GM19397 (cell line): ENCODE data around the gene HERC3.
"Not testable (repeated sequence)": the region's sequence is repeated elsewhere in the genome, so short reads cannot be mapped to it uniquely, and the experiment has no call there.

Source experiments
- ATAC-seq: cut with Tn5 transposase; IDR thresholded peaks from one replicate; pipeline ENCODE4 v1.9.1; 2021; ENCODE audit warnings: mild to moderate bottlenecking, moderate library complexity; ENCODE audit not compliant: unreplicated experiment

Gene HERC3

DNA sequence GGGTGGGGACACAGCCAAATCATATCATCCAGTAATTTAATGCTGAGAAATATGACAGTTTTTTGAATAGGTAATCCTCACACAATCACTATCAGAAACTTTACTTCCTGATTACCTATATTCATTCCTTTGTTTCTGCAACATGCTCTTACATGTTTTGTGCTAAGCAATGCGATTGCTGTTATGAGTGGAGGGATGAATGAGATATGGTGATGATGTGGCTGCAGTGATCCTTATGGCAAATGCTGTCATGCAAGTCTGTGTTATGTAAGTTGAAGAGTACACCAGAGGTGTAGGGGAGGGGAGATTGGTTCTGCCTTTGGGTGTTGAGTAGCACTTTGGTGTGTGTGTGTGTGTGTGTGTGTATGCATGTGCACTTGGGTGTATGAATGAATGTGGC lies 14.6 kb downstream of the HERC3 start:
- ATAC-seq: no peak

- no peak for ATAC-seq
These were observed 17.1 kb downstream of the HERC3 start for GRCh38 chr4:88609387-88609786.

GRCh38 chr4:88609794-88610193 lies 17.5 kb downstream of the HERC3 start:
- not testable (repeated sequence) for ATAC-seq

- ATAC-seq: no peak
These were observed 18.5 kb downstream of the HERC3 start for GRCh38 chr4:88610771-88611170.

DNA sequence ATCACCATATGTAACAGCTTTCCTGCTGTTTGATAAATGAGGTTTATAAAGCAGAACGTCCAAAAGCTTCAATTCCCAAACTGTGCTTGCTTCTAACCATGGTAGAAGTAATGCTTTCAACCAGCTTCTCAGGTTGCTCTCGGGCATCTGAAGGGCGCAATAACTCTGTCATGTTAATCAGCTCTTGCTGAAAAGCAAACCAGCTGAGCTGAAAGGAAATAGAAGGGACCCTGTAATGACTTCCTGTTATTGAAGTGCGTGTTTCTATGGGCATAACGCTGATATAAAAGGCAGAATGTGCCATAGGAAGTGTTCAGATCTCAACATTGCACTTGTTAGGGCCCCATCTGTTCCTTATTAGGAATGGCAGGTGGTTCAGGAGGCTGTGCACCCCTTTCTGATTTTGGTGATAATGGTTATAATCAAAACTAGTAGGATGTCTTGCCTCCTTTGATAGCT lies 21.2 kb downstream of the HERC3 start:
- peak; percentile 52 for ATAC-seq

- no peak for ATAC-seq
These were observed 21.8 kb downstream of the HERC3 start for GRCh38 chr4:88614058-88614457.

DNA sequence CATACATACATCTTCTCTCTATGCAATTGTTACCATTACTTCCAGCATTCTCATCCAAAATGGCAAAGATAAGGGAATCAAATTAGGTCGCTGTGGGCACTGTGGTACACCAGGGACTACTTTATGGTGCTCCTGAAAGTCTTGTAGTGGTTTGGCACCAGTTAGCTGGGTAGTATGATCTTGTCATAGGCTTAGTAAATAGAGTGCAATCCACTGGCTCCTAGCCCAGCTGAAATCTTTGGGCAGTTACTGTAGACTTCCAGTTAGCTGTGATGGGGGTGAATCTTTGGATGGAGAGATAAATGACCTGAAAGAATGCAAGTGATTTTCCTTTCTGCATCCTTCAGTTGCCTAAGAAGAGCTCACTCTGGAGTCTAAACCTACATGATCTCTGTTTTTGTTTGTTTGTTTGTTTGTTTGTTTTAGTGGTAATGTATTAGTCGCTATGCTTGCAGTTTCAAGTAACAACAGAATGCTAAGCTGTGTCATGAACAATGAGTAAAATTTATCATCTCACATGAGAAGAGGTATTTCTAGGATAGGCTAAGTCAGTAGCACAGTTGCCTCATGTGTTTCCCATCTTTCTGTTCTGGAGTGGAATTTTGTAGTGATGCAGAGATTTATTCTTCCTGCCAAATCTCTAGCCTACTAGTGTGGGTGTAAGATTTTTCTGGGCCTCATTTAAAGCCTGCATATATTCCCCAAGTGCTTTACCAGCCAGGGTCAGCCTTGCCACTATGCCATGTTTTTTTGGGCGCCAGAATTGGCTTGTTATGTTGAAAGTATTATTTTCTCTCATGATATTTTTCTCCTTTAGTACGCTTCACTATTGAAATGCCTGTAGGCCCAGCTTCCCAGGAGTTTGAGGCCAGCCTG lies 24.2 kb downstream of the HERC3 start:
- no peak for ATAC-seq

GRCh38 chr4:88618782-88619485 lies 26.7 kb downstream of the HERC3 start:
- no peak for ATAC-seq

DNA sequence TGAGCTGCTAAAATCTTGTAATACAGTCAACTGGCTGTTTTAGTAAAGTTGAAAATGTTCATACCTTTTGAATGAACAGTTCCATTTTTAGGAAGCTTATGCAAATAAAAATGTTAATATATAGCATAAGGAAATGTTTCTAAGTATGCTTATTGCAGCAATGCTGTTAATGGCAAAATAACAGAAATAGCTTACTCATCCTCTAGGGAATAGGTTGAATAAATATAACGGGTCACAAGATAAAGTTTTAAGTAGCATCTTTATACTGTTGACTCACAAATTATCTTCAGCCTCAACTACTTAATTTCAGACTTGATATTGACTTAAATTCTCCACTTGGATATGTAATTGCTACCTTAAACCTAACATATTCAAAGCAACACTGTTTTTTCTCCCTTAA lies 27.7 kb downstream of the HERC3 start:
- ATAC-seq: no peak

GRCh38 chr4:88621763-88622327 lies 29.6 kb downstream of the HERC3 start:
- no peak for ATAC-seq

DNA sequence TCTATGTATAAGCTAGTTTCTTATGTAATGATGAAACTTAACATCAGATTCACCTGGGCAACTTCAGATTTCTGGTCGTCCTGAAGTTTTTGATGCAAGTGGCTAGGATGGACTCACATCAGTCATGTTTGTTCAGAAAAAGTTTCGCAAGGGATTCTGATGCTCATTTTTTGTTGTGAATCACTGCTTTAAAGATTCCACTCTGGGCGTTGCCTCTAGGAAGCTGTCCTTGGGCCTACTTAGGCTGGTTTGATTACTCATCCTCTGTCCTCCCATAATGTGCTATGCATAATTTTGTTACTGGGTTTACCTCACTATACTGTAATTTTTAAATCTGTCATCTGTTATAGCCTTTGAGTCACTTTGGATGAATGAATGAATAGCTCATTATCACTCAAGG lies 30.8 kb downstream of the HERC3 start:
- ATAC-seq: no peak

DNA sequence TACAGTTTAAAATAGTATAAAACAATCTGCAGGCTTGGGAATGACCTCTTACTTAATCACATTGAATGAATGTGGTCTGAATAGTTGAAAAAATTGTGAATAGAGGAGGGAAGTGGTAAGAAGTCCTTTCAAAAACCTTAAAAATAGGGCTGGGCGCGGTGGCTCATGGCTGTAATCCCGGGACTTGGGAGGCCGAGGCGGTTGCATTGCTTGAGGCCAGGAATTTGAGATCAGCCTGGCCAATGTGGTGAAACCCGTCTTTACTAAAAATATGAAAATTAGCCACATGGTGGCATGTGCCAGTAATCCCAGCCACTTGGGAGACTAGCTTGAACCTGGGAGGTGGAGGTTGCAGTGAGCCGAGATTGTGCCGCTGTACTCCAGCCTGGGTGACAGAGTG lies 36.5 kb downstream of the HERC3 start:
- ATAC-seq: no peak

- ATAC-seq: no peak
These were observed 37.5 kb downstream of the HERC3 start for GRCh38 chr4:88629826-88630225.

DNA sequence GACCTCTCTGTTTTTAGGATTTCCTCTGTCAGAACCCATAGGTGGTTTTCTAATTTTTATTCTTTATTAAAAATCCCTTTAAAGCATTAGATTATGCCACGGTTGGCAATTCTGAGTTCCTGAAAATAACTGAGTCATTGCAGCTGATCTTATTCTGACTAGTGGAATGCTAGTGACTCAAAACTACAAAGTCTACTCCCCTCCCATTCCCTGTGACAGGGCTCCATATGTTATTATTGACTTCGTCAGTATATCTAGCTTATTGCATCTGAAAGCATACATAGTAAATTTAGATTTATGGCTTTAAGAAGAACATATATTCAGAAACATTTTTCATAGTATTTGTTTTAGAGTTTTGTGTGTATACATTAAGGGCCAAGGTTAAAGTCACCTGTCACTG lies 38.5 kb downstream of the HERC3 start:
- ATAC-seq: no peak

- ATAC-seq: no peak
These were observed 51.7 kb downstream of the HERC3 start for GRCh38 chr4:88643932-88644331.

DNA sequence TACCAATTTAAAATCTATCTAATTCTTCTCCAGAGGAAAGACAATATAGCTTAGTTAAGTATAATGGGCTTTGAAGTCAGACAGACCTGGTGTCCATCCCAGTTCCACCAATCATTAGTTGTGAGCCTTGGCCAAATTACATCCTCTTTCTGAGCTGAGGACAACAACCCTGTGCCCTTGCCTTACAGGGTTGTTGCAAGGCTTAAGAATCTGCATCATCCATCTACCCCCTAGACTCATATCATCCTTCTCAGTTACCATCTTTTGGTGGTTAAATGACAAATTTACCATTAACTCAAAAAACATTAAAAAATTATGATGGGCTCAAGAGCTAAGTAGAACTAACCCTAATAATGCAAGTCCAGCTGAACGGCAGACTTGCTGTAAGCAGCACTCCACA lies 53.7 kb downstream of the HERC3 start:
- ATAC-seq: no peak

DNA sequence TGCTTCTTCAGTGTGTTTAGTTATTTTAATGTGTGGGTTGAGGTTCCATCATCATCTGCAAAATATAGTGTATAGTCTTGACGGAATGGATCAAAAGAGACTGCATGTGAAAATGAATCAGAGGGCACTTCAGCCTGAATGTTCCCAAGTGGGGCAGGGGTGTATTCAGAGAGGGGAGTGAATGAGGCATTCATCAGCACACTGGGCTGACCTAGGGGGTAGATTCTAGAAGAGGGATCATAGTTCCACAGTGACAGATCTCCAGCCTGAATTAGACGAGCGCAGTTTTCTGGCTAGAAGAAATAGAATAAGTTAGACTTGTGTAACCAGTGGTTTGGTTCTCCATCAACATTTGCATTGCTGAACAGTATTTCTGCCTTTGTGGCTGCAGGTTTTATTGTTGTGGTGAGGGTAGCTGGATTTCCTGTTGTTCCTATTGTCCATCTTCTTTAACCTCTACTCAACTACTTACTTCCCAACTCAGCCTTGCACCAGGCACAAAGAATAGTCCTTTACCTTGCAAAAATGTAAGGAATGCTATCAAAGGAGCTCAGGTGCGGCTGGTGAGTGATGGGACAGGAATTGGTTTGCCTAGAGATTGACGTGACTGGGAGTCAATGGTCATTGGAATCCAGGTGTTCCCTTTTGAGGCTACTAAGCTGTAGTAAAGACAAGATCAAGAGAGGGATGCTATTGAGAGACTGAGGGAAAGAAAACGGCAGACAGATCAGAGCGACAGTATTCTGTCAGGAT lies 54.4 kb downstream of the HERC3 start:
- no peak for ATAC-seq

DNA sequence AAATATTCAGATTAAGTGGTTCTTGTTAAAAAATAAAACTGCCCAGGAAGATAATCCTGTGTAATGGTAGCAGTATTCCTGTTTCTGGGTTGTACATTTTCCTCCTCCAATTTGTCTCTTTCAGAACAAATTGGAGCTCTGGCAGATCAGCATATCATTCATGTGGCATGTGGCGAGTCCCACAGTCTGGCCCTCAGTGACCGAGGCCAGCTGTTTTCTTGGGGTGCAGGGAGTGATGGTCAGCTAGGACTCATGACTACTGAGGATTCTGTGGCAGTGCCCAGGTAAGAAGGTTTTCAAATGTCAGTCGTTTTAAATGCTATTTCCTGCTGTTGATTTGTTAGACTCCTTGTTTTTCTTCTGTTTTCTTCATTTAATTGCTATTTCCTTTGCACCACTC lies 57.4 kb downstream of the HERC3 start:
- ATAC-seq: no peak

- no peak for ATAC-seq
These were observed 61.2 kb downstream of the HERC3 start for GRCh38 chr4:88653371-88653946.

DNA sequence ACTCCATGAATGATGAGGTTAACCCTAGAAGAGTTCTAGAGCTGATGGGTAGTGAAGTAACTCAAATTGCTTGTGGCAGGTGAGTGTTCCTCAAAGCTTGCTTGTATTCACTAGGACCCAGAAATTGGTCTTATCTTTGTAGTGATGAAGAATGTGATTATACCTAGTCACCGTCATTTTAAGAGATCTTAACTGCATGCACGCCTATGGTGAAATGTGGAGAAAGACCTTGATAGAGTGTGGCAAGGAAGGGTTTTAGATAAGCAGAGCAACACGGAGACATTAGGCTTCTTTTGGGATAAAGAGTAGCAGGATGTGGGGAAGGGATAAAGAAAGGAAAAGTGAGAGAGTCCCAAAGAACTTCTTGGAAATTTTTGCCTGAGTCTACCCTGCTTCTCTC lies 62.9 kb downstream of the HERC3 start:
- no peak for ATAC-seq
